HEK293 (cell line): ENCODE measurements around the gene CPM.

Experiments
- CTCF ChIA-PET: fragments of 350-600 bp; formaldehyde crosslinking; extraction: SDS; loops from one replicate; lab custom pipeline; 2021; ENCODE audit warnings: antibody characterized with exemption; lab: Yijun Ruan, JAX
- POLR2A ChIA-PET: fragments of 300-600 bp; formaldehyde crosslinking; extraction: SDS; loops from one replicate; lab custom pipeline; 2020; ENCODE audit warnings: antibody characterized with exemption, inconsistent platforms; lab: Yijun Ruan, JAX
- H3K27ac ChIP-seq: fragments of 200-500 bp; sonication (Bioruptor generic); 2 replicates; pipeline ENCODE4 v1.5.1; 2014; ENCODE audit warnings: low read depth, low read length, control low read depth, inconsistent platforms; ENCODE audit errors: extremely low read depth
- H3K36me3 ChIP-seq, 2 experiments: fragments of 200-500 bp in 1 of 2; sonication (Bioruptor generic) in 1 of 2; 1 replicate in 1 of 2; 2 replicates in 1 of 2; pipeline ENCODE4 v1.5.1; 2014 to 2017; ENCODE audit warnings: inconsistent platforms in 2 of 2, low read length in 2 of 2; ENCODE audit not compliant: control insufficient read depth in 2 of 2, insufficient read depth in 1 of 2
- H3K4me1 ChIP-seq: fragments of 200-500 bp; sonication (Bioruptor generic); 2 replicates; pipeline ENCODE4 v1.5.1; 2014; ENCODE audit warnings: mild to moderate bottlenecking, low read length, inconsistent platforms; ENCODE audit not compliant: control insufficient read depth, insufficient read depth
- H3K4me3 ChIP-seq: 2 replicates; pipeline ENCODE4 v1.5.1; 2011; ENCODE audit warnings: low read depth, mild to moderate bottlenecking, control low read depth, low read length, moderate library complexity
- H3K9me3 ChIP-seq: fragments of 200-500 bp; sonication (Bioruptor generic); 2 replicates; pipeline ENCODE4 v1.5.1; 2014; ENCODE audit warnings: low read depth, low read length, inconsistent platforms; ENCODE audit not compliant: control insufficient read depth, insufficient read depth
- BCL6B ChIP-seq: fragments of 450-650 bp; formaldehyde crosslinking; IDR thresholded peaks from 2 replicates; pipeline ENCODE4 v1.5.1; 2017; ENCODE audit warnings: missing biosample characterization, missing genetic modification characterization
- KLF8 ChIP-seq: fragments of 450-650 bp; formaldehyde crosslinking; IDR thresholded peaks from 2 replicates; pipeline ENCODE4 v1.5.1; 2016; ENCODE audit warnings: missing biosample characterization, missing genetic modification characterization
- PBX3 ChIP-seq: sonication (generic); formaldehyde crosslinking; IDR thresholded peaks from 2 replicates; pipeline ENCODE4 v1.8.1; 2022; ENCODE audit warnings: mild to moderate bottlenecking, moderate library complexity, missing genetic modification reagents
- REPIN1 ChIP-seq: fragments of 450-650 bp; formaldehyde crosslinking; IDR thresholded peaks from 2 replicates; pipeline ENCODE4 v1.5.1; 2017; ENCODE audit warnings: missing biosample characterization, missing genetic modification characterization, low read depth
- ZBTB11 ChIP-seq: fragments of 450-650 bp; formaldehyde crosslinking; conservative IDR thresholded peaks from 2 replicates; pipeline ENCODE4 v1.5.1; 2016; ENCODE audit warnings: low read depth, missing biosample characterization, missing genetic modification characterization
- ZNF112 ChIP-seq: fragments of 450-650 bp; formaldehyde crosslinking; IDR thresholded peaks from 2 replicates; pipeline ENCODE4 v1.5.0; 2017; ENCODE audit warnings: missing biosample characterization, missing genetic modification characterization
- ZNF16 ChIP-seq: fragments of 450-650 bp; formaldehyde crosslinking; IDR thresholded peaks from 2 replicates; pipeline ENCODE4 v1.5.1; 2016; ENCODE audit warnings: low read depth, missing biosample characterization, missing genetic modification characterization
- ZNF248 ChIP-seq: fragments of 450-650 bp; formaldehyde crosslinking; IDR thresholded peaks from 2 replicates; pipeline ENCODE4 v1.5.1; 2017; ENCODE audit warnings: missing biosample characterization, missing genetic modification characterization
- ZNF324 ChIP-seq: fragments of 450-650 bp; formaldehyde crosslinking; IDR thresholded peaks from 2 replicates; pipeline ENCODE4 v1.5.1; 2016; ENCODE audit warnings: missing biosample characterization, missing genetic modification characterization
- ZNF341 ChIP-seq: fragments of 450-650 bp; formaldehyde crosslinking; IDR thresholded peaks from 2 replicates; pipeline ENCODE4; 2016; ENCODE audit warnings: low read depth, missing biosample characterization, missing genetic modification characterization
- ZNF426 ChIP-seq: fragments of 450-650 bp; formaldehyde crosslinking; IDR thresholded peaks from 2 replicates; pipeline ENCODE4 v1.5.1; 2017; ENCODE audit warnings: missing biosample characterization, missing genetic modification characterization, mild to moderate bottlenecking, inconsistent platforms, moderate library complexity
- ZNF501 ChIP-seq: fragments of 450-650 bp; formaldehyde crosslinking; IDR thresholded peaks from 2 replicates; pipeline ENCODE4 v1.5.1; 2016; ENCODE audit warnings: missing biosample characterization, missing genetic modification characterization
- ZNF518A ChIP-seq: fragments of 450-650 bp; formaldehyde crosslinking; conservative IDR thresholded peaks from 2 replicates; pipeline ENCODE4 v1.5.1; 2016; ENCODE audit warnings: low read depth, missing biosample characterization, missing genetic modification characterization
- ZNF544 ChIP-seq: fragments of 450-650 bp; formaldehyde crosslinking; IDR thresholded peaks from 2 replicates; pipeline ENCODE4 v1.5.0; 2017; ENCODE audit warnings: missing biosample characterization, missing genetic modification characterization
- ZNF560 ChIP-seq: fragments of 450-650 bp; formaldehyde crosslinking; IDR thresholded peaks from 2 replicates; pipeline ENCODE4 v1.5.1; 2017; ENCODE audit warnings: missing biosample characterization, missing genetic modification characterization, borderline replicate concordance
- ZNF664 ChIP-seq: fragments of 450-650 bp; formaldehyde crosslinking; IDR thresholded peaks from 2 replicates; pipeline ENCODE4 v1.5.1; 2016; ENCODE audit warnings: missing biosample characterization, missing genetic modification characterization
- ZNF830 ChIP-seq: fragments of 450-650 bp; IDR thresholded peaks from 2 replicates; pipeline ENCODE4 v1.5.0; 2018; ENCODE audit warnings: missing biosample characterization, missing genetic modification characterization, low read depth, mild to moderate bottlenecking, moderate library complexity

Gene CPM

GRCh38 chr12:68957273-68957672 is 24.3 kb upstream of the CPM start:
- H3K9me3 ChIP-seq = no peaks in the 10 kb centered on the region
- TF ChIP-seq ZNF248 = no peak
- TF ChIP-seq ZNF16 (tag by site-specific recombination) = no peak
- no peak for TF ChIP-seq ZBTB11 (tag by site-specific recombination)
- no peak for TF ChIP-seq ZNF544 (tag by site-specific recombination)
- TF ChIP-seq BCL6B (tag by site-specific recombination) = no peak
- no peak for TF ChIP-seq ZNF426
- no peak for TF ChIP-seq KLF8 (tag by site-specific recombination)
- no peak overlapping the region for H3K4me3 ChIP-seq
- H3K36me3 ChIP-seq = no peaks in the 10 kb centered on the region
- no peak overlapping the region for H3K27ac ChIP-seq
- ChIA-PET CTCF (no interaction called here), POLR2A (no interaction called here)
- peaks cover 3% of the 10 kb centered on the region; the same call in 1 of the 2 replicates for H3K4me1 ChIP-seq

GRCh38 chr12:68956466-68956865 is 23.5 kb upstream of the CPM start:
- H3K4me1 ChIP-seq = peaks cover 3% of the 10 kb centered on the region; the same call in 1 of the 2 replicates

More at GRCh38 chr12:68956466-68956865, 23.5 kb upstream of the CPM start:
- TF ChIP-seq ZNF248 (no peak), ZNF560 (tag by site-specific recombination) (no peak), ZNF501 (tag by site-specific recombination) (no peak), ZNF324 (tag by site-specific recombination) (no peak), REPIN1 (tag by site-specific recombination) (no peak), ZNF518A (tag by site-specific recombination) (no peak), ZNF830 (tag by site-specific recombination) (no peak), ZNF341 (no peak), PBX3 (no peak), ZNF112 (tag by site-specific recombination) (no peak), ZNF664 (tag by site-specific recombination) (no peak)
- H3K4me3 ChIP-seq = no peak overlapping the region
- POLR2A ChIA-PET = no interaction called here
- H3K27ac ChIP-seq = no peak overlapping the region
- H3K36me3 ChIP-seq = no peaks in the 10 kb centered on the region
- CTCF ChIA-PET = no interaction called here
- H3K9me3 ChIP-seq = no peaks in the 10 kb centered on the region
